GM23338 (cell line): Measurements from ENCODE around the gene NT5DC2. TPM values are rescaled to one million over a fixed set of nuclear protein-coding genes. Genes with fewer than 3 reads are reported as not detected.

Source experiments
- ATAC-seq: fragments of 200-7000 bp; cut with Tn5 transposase; 3 replicates; pipeline ENCODE4 v1.9.1; 2020
- DNase-seq: peaks from one replicate; pipeline ENCODE4 v3.0.0-alpha.2; 2015; ENCODE audit warnings: low spot score
- H2AFZ ChIP-seq: fragments of 200-600 bp; sonication (generic); 2 replicates; pipeline ENCODE4 v1.8.0; 2016; ENCODE audit warnings: antibody characterized with exemption, mild to moderate bottlenecking, moderate library complexity
- H3F3A ChIP-seq: fragments of 200-600 bp; sonication (generic); replicated peaks from 2 replicates; pipeline ENCODE4 v1.8.0; 2017; ENCODE audit warnings: antibody characterized with exemption, mixed run types, low read depth
- H3K27ac ChIP-seq: fragments of 200-600 bp; sonication (generic); 2 replicates; pipeline ENCODE4 v1.6.1; 2016; ENCODE audit warnings: low read depth
- H3K27me3 ChIP-seq: fragments of 200-600 bp; sonication (generic); 2 replicates; pipeline ENCODE4 v1.8.0; 2016; ENCODE audit warnings: mild to moderate bottlenecking, mixed run types, moderate library complexity; ENCODE audit not compliant: insufficient read depth
- H3K36me3 ChIP-seq: fragments of 200-600 bp; sonication (generic); 2 replicates; pipeline ENCODE4 v1.8.0; 2016; ENCODE audit warnings: mild to moderate bottlenecking; ENCODE audit not compliant: insufficient read depth
- H3K4me1 ChIP-seq: fragments of 200-600 bp; sonication (generic); 2 replicates; pipeline ENCODE4 v1.8.0; 2016; ENCODE audit warnings: mild to moderate bottlenecking, moderate library complexity; ENCODE audit not compliant: insufficient read depth
- H3K4me2 ChIP-seq: fragments of 200-600 bp; sonication (generic); 2 replicates; pipeline ENCODE4 v1.7.1; 2017; ENCODE audit warnings: mixed run types
- H3K4me3 ChIP-seq: fragments of 200-600 bp; sonication (generic); 2 replicates; pipeline ENCODE4 v1.6.1; 2016; ENCODE audit warnings: mixed run types
- H3K79me2 ChIP-seq: fragments of 200-600 bp; sonication (generic); replicated peaks from 2 replicates; pipeline ENCODE4 v1.8.0; 2017; ENCODE audit warnings: mild to moderate bottlenecking; ENCODE audit not compliant: insufficient read depth
- H3K9me2 ChIP-seq: fragments of 200-600 bp; sonication (generic); 2 replicates; pipeline ENCODE4 v1.8.0; 2017; ENCODE audit not compliant: insufficient read depth
- H4K20me1 ChIP-seq: fragments of 200-600 bp; sonication (generic); replicated peaks from 2 replicates; pipeline ENCODE4 v1.8.0; 2017; ENCODE audit warnings: mild to moderate bottlenecking; ENCODE audit not compliant: insufficient read depth
- H3K27ac Mint-ChIP-seq: 2 replicates; pipeline ENCODE4 v1.8.0; 2020; ENCODE audit warnings: inconsistent platforms, mild to moderate bottlenecking, moderate library complexity, mixed read lengths
- H3K27me3 Mint-ChIP-seq: 3 replicates; pipeline ENCODE4 v1.8.0; 2022; ENCODE audit warnings: low read depth, mild to moderate bottlenecking, moderate library complexity, mixed read lengths, inconsistent platforms; ENCODE audit not compliant: insufficient read depth, poor library complexity
- H3K36me3 Mint-ChIP-seq: 3 replicates; pipeline ENCODE4 v1.8.0; 2021; ENCODE audit warnings: low read depth, mild to moderate bottlenecking, inconsistent platforms, moderate library complexity, mixed read lengths
- H3K4me1 Mint-ChIP-seq: 3 replicates; pipeline ENCODE4 v1.8.0; 2020; ENCODE audit warnings: mild to moderate bottlenecking, inconsistent platforms, mixed read lengths
- H3K4me3 Mint-ChIP-seq: 3 replicates; pipeline ENCODE4 v1.8.0; 2021; ENCODE audit warnings: moderate library complexity, mild to moderate bottlenecking, inconsistent platforms, mixed read lengths
- H3K9me3 Mint-ChIP-seq: 3 replicates; pipeline ENCODE4 v1.8.0; 2020; ENCODE audit warnings: moderate library complexity, mild to moderate bottlenecking, inconsistent platforms, mixed read lengths
- CREB1 ChIP-seq: fragments of 250-450 bp; sonication (Bioruptor Pico); IDR thresholded peaks from 2 replicates; pipeline ENCODE4 v1.5.0; 2020; ENCODE audit warnings: low read depth, mild to moderate bottlenecking, moderate library complexity
- ETS1 ChIP-seq: IDR thresholded peaks from 2 replicates; pipeline ENCODE4 v1.6.1; 2016; ENCODE audit warnings: antibody characterized with exemption
- EZH2 ChIP-seq: fragments of 200-600 bp; sonication (generic); IDR thresholded peaks from one replicate; pipeline ENCODE4 v1.8.0; 2017; ENCODE audit warnings: antibody characterized with exemption, mild to moderate bottlenecking, low read depth; ENCODE audit not compliant: unreplicated experiment
- NANOG ChIP-seq: IDR thresholded peaks from 2 replicates; pipeline ENCODE4 v1.6.1; 2016; ENCODE audit warnings: antibody characterized with exemption, borderline replicate concordance
- POLR2AphosphoS5 ChIP-seq: IDR thresholded peaks from 2 replicates; pipeline ENCODE4 v1.6.1; 2016; ENCODE audit warnings: antibody characterized with exemption, low read depth
- REST ChIP-seq: IDR thresholded peaks from one replicate; pipeline ENCODE4 v1.6.1; 2018; ENCODE audit warnings: antibody characterized with exemption; ENCODE audit not compliant: unreplicated experiment
- STAT1 ChIP-seq: IDR thresholded peaks from one replicate; pipeline ENCODE4 v1.6.1; 2016; ENCODE audit warnings: antibody characterized with exemption; ENCODE audit not compliant: unreplicated experiment
- ZNF114 ChIP-seq: fragments of 250-450 bp; sonication (Bioruptor Pico); IDR thresholded peaks from 2 replicates; pipeline ENCODE4 v1.5.0; 2020; ENCODE audit warnings: mild to moderate bottlenecking, moderate library complexity
- ZNF331 ChIP-seq: fragments of 250-450 bp; sonication (Bioruptor Pico); IDR thresholded peaks from 2 replicates; pipeline ENCODE4 v1.5.0; 2020; ENCODE audit warnings: low read depth, mild to moderate bottlenecking, moderate library complexity
- ZNF462 ChIP-seq: fragments of 250-450 bp; sonication (Bioruptor Pico); IDR thresholded peaks from 2 replicates; pipeline ENCODE4 v1.5.0; 2020; ENCODE audit warnings: mild to moderate bottlenecking, moderate library complexity
- polyA plus RNA-seq: library from polyadenylated mRNA; unstranded; fragments of >200 nt; fragmentation: Nextera tagmentation; extraction: Ambion mirVana; gene quantifications from 2 replicates; pipeline ENCODE4 v1.2.1, GENCODE V29; 2016
- total RNA-seq: library from RNA; depleted of rRNA; stranded (reverse); fragments of >200 nt; shearing (Covaris generic); gene quantifications from 2 replicates; pipeline ENCODE4 v1.2.3, GENCODE V29; 2014
- TF ChIP-seq, protein P1 (sequence below), 2 experiments: fragments of 200-600 bp in 1 of 2; sonication (generic) in 1 of 2; conservative IDR thresholded peaks; 2 replicates each; pipeline versions ENCODE4 v1.5.1 to v1.6.1; 2016 to 2017; ENCODE audit warnings: antibody characterized with exemption in 2 of 2, low read depth in 2 of 2, mild to moderate bottlenecking in 2 of 2, moderate library complexity in 1 of 2

Gene NT5DC2
- total and polyA plus RNA-seq, 2 experiments from 2014 or later = 269 to 324 TPM

- H3K4me3 Mint-ChIP-seq = peak overlapping the region; percentile 70
- H3K36me3 ChIP-seq = no peaks in the 10 kb centered on the region
- ATAC-seq = no peak
- H2AFZ ChIP-seq = peak overlapping the region; percentile 88; the same call in 1 of the 2 replicates
- no peak for DNase-seq
- peak overlapping the region; percentile 58 for H3K4me3 ChIP-seq
- peaks cover 17% of the 10 kb centered on the region for H3K27me3 Mint-ChIP-seq
- H3K27ac ChIP-seq = no peak overlapping the region
- H3K27ac Mint-ChIP-seq = no peak overlapping the region
- no peaks in the 10 kb centered on the region for H4K20me1 ChIP-seq
- no peaks in the 10 kb centered on the region for H3K4me1 ChIP-seq
- H3K36me3 Mint-ChIP-seq = peaks cover 9% of the 10 kb centered on the region
- no peaks in the 10 kb centered on the region for H3K27me3 ChIP-seq
- no peaks in the 10 kb centered on the region for H3K79me2 ChIP-seq
- H3K4me1 Mint-ChIP-seq = peaks cover 3% of the 10 kb centered on the region; the same call in 2 of the 3 replicates
- peak overlapping the region; percentile 81; the same call in 1 of the 2 replicates for H3K4me2 ChIP-seq
- no peak for TF ChIP-seq REST
- no peak for TF ChIP-seq ZNF331
- TF ChIP-seq POLR2AphosphoS5 = no peak
- TF ChIP-seq CREB1 = no peak
- TF ChIP-seq, protein P1, sequence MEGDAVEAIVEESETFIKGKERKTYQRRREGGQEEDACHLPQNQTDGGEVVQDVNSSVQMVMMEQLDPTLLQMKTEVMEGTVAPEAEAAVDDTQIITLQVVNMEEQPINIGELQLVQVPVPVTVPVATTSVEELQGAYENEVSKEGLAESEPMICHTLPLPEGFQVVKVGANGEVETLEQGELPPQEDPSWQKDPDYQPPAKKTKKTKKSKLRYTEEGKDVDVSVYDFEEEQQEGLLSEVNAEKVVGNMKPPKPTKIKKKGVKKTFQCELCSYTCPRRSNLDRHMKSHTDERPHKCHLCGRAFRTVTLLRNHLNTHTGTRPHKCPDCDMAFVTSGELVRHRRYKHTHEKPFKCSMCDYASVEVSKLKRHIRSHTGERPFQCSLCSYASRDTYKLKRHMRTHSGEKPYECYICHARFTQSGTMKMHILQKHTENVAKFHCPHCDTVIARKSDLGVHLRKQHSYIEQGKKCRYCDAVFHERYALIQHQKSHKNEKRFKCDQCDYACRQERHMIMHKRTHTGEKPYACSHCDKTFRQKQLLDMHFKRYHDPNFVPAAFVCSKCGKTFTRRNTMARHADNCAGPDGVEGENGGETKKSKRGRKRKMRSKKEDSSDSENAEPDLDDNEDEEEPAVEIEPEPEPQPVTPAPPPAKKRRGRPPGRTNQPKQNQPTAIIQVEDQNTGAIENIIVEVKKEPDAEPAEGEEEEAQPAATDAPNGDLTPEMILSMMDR (conservative IDR thresholded peaks at IDR 0.05; ENCODE audit: low read depth in 2 of 2) = no peak
- no peak for TF ChIP-seq STAT1
- TF ChIP-seq ZNF462 (CRISPR knock-in tag) = no peak
- TF ChIP-seq NANOG = no peak
- no peak for TF ChIP-seq EZH2
- no peak for TF ChIP-seq ETS1
- TF ChIP-seq ZNF114 (CRISPR knock-in tag) = no peak
- H3F3A ChIP-seq = 0 out of 2 replicates have a peak, but pooled peaks cover 2% of the 10 kb centered on the region
- no peaks in the 10 kb centered on the region for H3K9me3 Mint-ChIP-seq
- H3K9me2 ChIP-seq = no peaks in the 10 kb centered on the region
These were observed 14.1 kb downstream of the NT5DC2 start for GRCh38 chr3:52519445-52520140.
